Bronchial epithelial cell (primary cell): ENCODE data around the gene CCDC107. TPM values are rescaled to one million over a fixed set of nuclear protein-coding genes. Genes with fewer than 3 reads are reported as not detected.

Experiments
- DNase-seq: peaks from one replicate; pipeline ENCODE4 v3.0.0-alpha.2; 2010; ENCODE audit warnings: low read depth
- FAIRE-seq: peaks from 2 replicates; lab custom pipeline; 2011; peaks lifted over from hg19 to GRCh38; lab: Jason Lieb, UNC
- H3K27me3 ChIP-seq: 2 replicates; pipeline ENCODE4 v1.5.1; 2011; ENCODE audit warnings: low read length; ENCODE audit not compliant: control insufficient read depth, insufficient read depth
- H3K36me3 ChIP-seq: 2 replicates; pipeline ENCODE4 v1.5.1; 2011; ENCODE audit warnings: low read length; ENCODE audit not compliant: control insufficient read depth, insufficient read depth
- H3K4me3 ChIP-seq: 2 replicates; pipeline ENCODE4 v1.5.1; 2011; ENCODE audit warnings: mild to moderate bottlenecking, low read depth, low read length, control low read depth
- CTCF ChIP-seq: IDR thresholded peaks from 2 replicates; pipeline ENCODE4 v1.5.1; 2011; ENCODE audit warnings: mild to moderate bottlenecking, moderate library complexity, low read length, control low read depth, inconsistent platforms; ENCODE audit not compliant: insufficient read depth, severe bottlenecking
- total RNA-seq: library from RNA; depleted of rRNA; stranded (reverse); fragments of >200 nt; gene quantifications from 2 replicates; pipeline ENCODE4 v1.2.1, GENCODE V29; 2014

Gene CCDC107
- total RNA-seq, 1 donor from 2014 or later: 13.7 TPM

GRCh38 chr9:35652829-35653209, 5.3 kb upstream of the CCDC107 start:
- Histone ChIP-seq H3K36me3 (no peaks in the 10 kb centered on the region), H3K4me3 (no peak overlapping the region), H3K27me3 (no peaks in the 10 kb centered on the region)
- no peak for TF ChIP-seq CTCF
- DNase-seq (no peak), FAIRE-seq (no peak)

- Histone ChIP-seq H3K36me3 (no peaks in the 10 kb centered on the region), H3K27me3 (no peaks in the 10 kb centered on the region), H3K4me3 (no peak overlapping the region)
- no peak for FAIRE-seq
- no peak for TF ChIP-seq CTCF
- no peak for DNase-seq
These were observed 4.5 kb upstream of the CCDC107 start for GRCh38 chr9:35653611-35654010.

GRCh38 chr9:35656348-35656747, 1.7 kb upstream of the CCDC107 start:
- H3K36me3 ChIP-seq: peaks cover 1% of the 10 kb centered on the region
- DNase-seq: no peak
- no peak for TF ChIP-seq CTCF
- H3K4me3 ChIP-seq: no peak overlapping the region
- no peak for FAIRE-seq
- H3K27me3 ChIP-seq: no peaks in the 10 kb centered on the region

- Histone ChIP-seq H3K36me3 (peaks cover 1% of the 10 kb centered on the region), H3K4me3 (peak overlapping the region; percentile 26), H3K27me3 (no peaks in the 10 kb centered on the region)
- DNase-seq: peak; percentile 47
- no peak for FAIRE-seq
- no peak for TF ChIP-seq CTCF
These were observed 1.1 kb upstream of the CCDC107 start for GRCh38 chr9:35656831-35657545.

GRCh38 chr9:35657546-35658136, 451 bp upstream of the CCDC107 start, which contains the start of gene RMRP:
Gene RMRP (minus strand): TSS chr9:35658019.
- TF ChIP-seq CTCF: peak; percentile 29
- peaks cover 1% of the 10 kb centered on the region for H3K36me3 ChIP-seq
- FAIRE-seq: peak; percentile 32

More at GRCh38 chr9:35657546-35658136, 451 bp upstream of the CCDC107 start, which contains the start of gene RMRP:
- H3K27me3 ChIP-seq: no peaks in the 10 kb centered on the region
- DNase-seq: peak; percentile 98
- peak within 1 kb of the TSS; percentile 64 for H3K4me3 ChIP-seq
